B cell (primary cell): ENCODE data around the gene SUMO3. TPM values are rescaled to one million over a fixed set of nuclear protein-coding genes. Genes with fewer than 3 reads are reported as not detected.

Experiments used
- ATAC-seq: fragments of 200-7000 bp; cut with Tn5 transposase; one replicate; pipeline ENCODE4 v1.10.0; 2021; ENCODE audit warnings: low read depth, mild to moderate bottlenecking, moderate number of reproducible peaks, moderate library complexity
- CTCF ChIA-PET: fragments of 350-600 bp; sonication (Branson Sonifier 250); formaldehyde crosslinking; loops from one replicate; lab custom pipeline; 2021; ENCODE audit warnings: antibody characterized with exemption, inconsistent platforms; lab: Charles Lee
- POLR2A ChIA-PET: fragments of 350-600 bp; sonication (Branson Sonifier 250); formaldehyde crosslinking; loops from one replicate; lab custom pipeline; 2021; ENCODE audit warnings: antibody characterized with exemption; lab: Charles Lee
- DNase-seq: peaks from one replicate; pipeline ENCODE4 v3.0.0; 2013
- H2AFZ ChIP-seq: 2 replicates; pipeline ENCODE4 v1.6.1; 2012; ENCODE audit warnings: mild to moderate bottlenecking, low read depth, low read length; ENCODE audit not compliant: insufficient read depth, poor library complexity, severe bottlenecking
- H3K27ac ChIP-seq, 2 donors: 1 replicate in 1 of 2; 2 replicates in 1 of 2; pipeline ENCODE4 v1.5.1; 2012 to 2013; ENCODE audit warnings: low read length in 2 of 2, mild to moderate bottlenecking in 2 of 2, moderate library complexity in 1 of 2
- H3K27me3 ChIP-seq, 4 experiments: fragments of 200-600 bp in 1 of 4; sonication (generic) in 1 of 4; replicated peaks in 1 of 4; 1 replicate in 2 of 4; 2 replicates in 2 of 4; pipeline versions ENCODE4 v1.6.1 to v1.7.0; 2013 to 2016; ENCODE audit warnings: low read length in 3 of 4, mild to moderate bottlenecking in 2 of 4, mixed read lengths in 1 of 4, moderate library complexity in 1 of 4; ENCODE audit not compliant: insufficient read depth in 4 of 4, control insufficient read depth in 3 of 4; ENCODE audit errors: control extremely low read depth in 1 of 4
- H3K36me3 ChIP-seq, 2 experiments: replicated peaks in 1 of 2; 1 replicate in 1 of 2; 2 replicates in 1 of 2; pipeline versions ENCODE4 v1.6.1 to v1.7.1; 2013; ENCODE audit warnings: low read length in 1 of 2; ENCODE audit not compliant: insufficient read depth in 2 of 2, control insufficient read depth in 1 of 2; ENCODE audit errors: control extremely low read depth in 1 of 2, extremely low read depth in 1 of 2
- H3K4me1 ChIP-seq, 2 donors: fragments of 200-600 bp in 1 of 2; sonication (generic) in 1 of 2; 1 replicate in 1 of 2; 2 replicates in 1 of 2; pipeline versions ENCODE4 v1.5.1 to v1.6.1; 2013 to 2017; ENCODE audit warnings: low read length in 2 of 2; ENCODE audit not compliant: control insufficient read depth in 2 of 2, insufficient read depth in 2 of 2
- H3K4me2 ChIP-seq: replicated peaks from 2 replicates; pipeline ENCODE3; 2012; ENCODE audit warnings: mild to moderate bottlenecking, low read depth, low read length; ENCODE audit not compliant: poor library complexity, severe bottlenecking
- H3K4me3 ChIP-seq, 5 experiments: fragments of 200-600 bp in 1 of 5; sonication (generic) in 1 of 5; 1 replicate in 3 of 5; 2 replicates in 2 of 5; pipeline versions ENCODE4 v1.5.1 to v1.7.0; 2011 to 2016; ENCODE audit warnings: low read length in 4 of 5, mild to moderate bottlenecking in 4 of 5, low read depth in 2 of 5, control low read depth in 1 of 5, moderate library complexity in 1 of 5; ENCODE audit not compliant: insufficient read depth in 1 of 5; ENCODE audit errors: control extremely low read depth in 1 of 5, extremely low read depth in 1 of 5
- H3K79me2 ChIP-seq: fragments of 200-600 bp; sonication (generic); one replicate; pipeline ENCODE4 v1.6.0; 2016; ENCODE audit warnings: low read length; ENCODE audit not compliant: control insufficient read depth, insufficient read depth
- H3K9ac ChIP-seq: fragments of 200-600 bp; sonication (generic); 2 replicates; pipeline ENCODE4 v1.6.1; 2017; ENCODE audit warnings: mild to moderate bottlenecking, low read length, moderate library complexity
- H3K9me3 ChIP-seq, 3 donors: one replicate each; pipeline versions ENCODE4 v1.6.1 to v1.7.1; 2013; ENCODE audit warnings: low read length in 2 of 3; ENCODE audit not compliant: control insufficient read depth in 2 of 3, insufficient read depth in 1 of 3; ENCODE audit errors: control extremely low read depth in 1 of 3
- H4K20me1 ChIP-seq: 2 replicates; pipeline ENCODE4 v1.6.0; 2012; ENCODE audit warnings: mild to moderate bottlenecking, low read length; ENCODE audit not compliant: insufficient read depth, control insufficient read depth, poor library complexity, severe bottlenecking
- H3K27ac Mint-ChIP-seq: one replicate; pipeline ENCODE4 v1.8.0; 2021; ENCODE audit warnings: mixed read lengths
- H3K27me3 Mint-ChIP-seq: one replicate; pipeline ENCODE4 v1.8.0; 2021; ENCODE audit warnings: mixed read lengths
- H3K4me1 Mint-ChIP-seq: one replicate; pipeline ENCODE4 v1.8.0; 2021; ENCODE audit warnings: mixed read lengths
- H3K4me3 Mint-ChIP-seq: one replicate; pipeline ENCODE4 v1.8.0; 2021; ENCODE audit warnings: mixed read lengths
- H3K9me3 Mint-ChIP-seq: one replicate; pipeline ENCODE4 v1.8.0; 2022; ENCODE audit warnings: mixed read lengths; ENCODE audit not compliant: insufficient read depth
- EZH2 ChIP-seq: IDR thresholded peaks from 2 replicates; pipeline ENCODE4 v1.6.1; 2012; ENCODE audit warnings: borderline replicate concordance, low read depth, mild to moderate bottlenecking, moderate library complexity, low read length; ENCODE audit not compliant: insufficient read depth, poor library complexity, severe bottlenecking
- WGBS: methylation state at CpG from one replicate; pipeline ENCODE4 v1.1.5; 2013; ENCODE audit warnings: missing lambda C conversion rate; ENCODE audit not compliant: insufficient coverage; 5-methylcytosine and 5-hydroxymethylcytosine counted together
- intact Hi-C: fragments of 100-400 bp; cut with micrococcal nuclease; formaldehyde crosslinking; loops from one replicate; pipeline ENCODE4 v1.10.0; 2022
- polyA plus RNA-seq: library from polyadenylated mRNA; depleted of rRNA; stranded (reverse); fragments of >200 nt; gene quantifications from 2 replicates; pipeline ENCODE4 v1.2.3, GENCODE V29; 2012
- total RNA-seq, 2 donors: library from RNA; stranded (reverse); fragments of 120-200 nt in 1 of 2; gene quantifications; 1 replicate in 1 of 2; 2 replicates in 1 of 2; pipeline versions ENCODE4 v1.2.3 to v1.2.4, GENCODE V29; 2013 to 2022
- TF ChIP-seq, protein P1 (sequence below): fragments of 200-600 bp; IDR thresholded peaks from one replicate; pipeline ENCODE4 v1.8.0; 2022; ENCODE audit warnings: antibody characterized with exemption, mild to moderate bottlenecking

The SUMO3 gene
- total and polyA plus RNA-seq, 2 donors (not counting 1 experiment from before 2014, with no cell fraction given), result 37.6 to 44.8 TPM

DNA sequence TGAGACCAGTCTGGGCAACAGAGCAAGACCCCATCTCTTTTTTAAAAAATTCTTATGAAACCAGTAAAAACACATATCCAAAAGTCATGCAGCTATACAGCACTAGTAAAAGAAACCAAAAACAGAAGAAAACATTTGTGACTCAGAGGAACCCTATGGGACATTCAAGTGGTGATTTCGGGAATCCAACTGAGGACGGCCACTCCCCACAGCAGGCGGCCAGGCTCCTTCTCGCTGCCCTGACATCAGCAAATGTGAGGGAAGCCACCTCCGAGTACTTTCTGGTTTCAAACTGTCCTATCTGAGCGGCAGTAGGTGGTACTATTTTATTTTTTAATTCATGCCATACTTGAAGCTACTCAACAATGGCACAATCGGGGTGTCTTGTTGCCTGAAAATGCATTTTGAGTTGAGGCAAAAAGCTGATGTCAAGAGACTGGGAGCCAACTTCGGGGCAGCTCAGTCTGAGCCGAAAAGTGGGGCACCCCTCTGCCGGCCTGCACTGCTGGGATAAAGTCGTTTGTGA, 3.3 kb downstream of the SUMO3 start:
- ATAC-seq (no peak), DNase-seq (no peak)
- POLR2A ChIA-PET, result no interaction called here
- no peak overlapping the region for H3K4me3 ChIP-seq
- 92% methylated on average over 6 of the region's 11 CpGs for WGBS
- H3K36me3 ChIP-seq, result peaks cover 0 to 12% of the 10 kb centered on the region in 2 experiments
- peaks cover 70% of the 10 kb centered on the region for H4K20me1 ChIP-seq
- no peak overlapping the region for H3K27ac ChIP-seq
- no peak overlapping the region for H3K4me2 ChIP-seq
- CTCF ChIA-PET, result interaction anchor here (1.1 to 1.3 kb wide), 2 partner anchors 10 to 59 kb away, joined by 3 to 4 read pairs; no protein-coding TSS in a partner anchor
- peaks cover 0 to 3% (median 0%) of the 10 kb centered on the region in 3 donors for H3K9me3 ChIP-seq
- H3K4me1 ChIP-seq, result peaks cover 5 to 16% of the 10 kb centered on the region in 2 donors
- no peak overlapping the region for H3K9ac ChIP-seq
- Mint-ChIP-seq H3K27me3 (no peaks in the 10 kb centered on the region), H3K27ac (peak overlapping the region; percentile 32), H3K9me3 (no peaks in the 10 kb centered on the region), H3K4me3 (no peak overlapping the region), H3K4me1 (peaks cover 12% of the 10 kb centered on the region)
- TF ChIP-seq EZH2, result no peak
- TF ChIP-seq, protein P1, sequence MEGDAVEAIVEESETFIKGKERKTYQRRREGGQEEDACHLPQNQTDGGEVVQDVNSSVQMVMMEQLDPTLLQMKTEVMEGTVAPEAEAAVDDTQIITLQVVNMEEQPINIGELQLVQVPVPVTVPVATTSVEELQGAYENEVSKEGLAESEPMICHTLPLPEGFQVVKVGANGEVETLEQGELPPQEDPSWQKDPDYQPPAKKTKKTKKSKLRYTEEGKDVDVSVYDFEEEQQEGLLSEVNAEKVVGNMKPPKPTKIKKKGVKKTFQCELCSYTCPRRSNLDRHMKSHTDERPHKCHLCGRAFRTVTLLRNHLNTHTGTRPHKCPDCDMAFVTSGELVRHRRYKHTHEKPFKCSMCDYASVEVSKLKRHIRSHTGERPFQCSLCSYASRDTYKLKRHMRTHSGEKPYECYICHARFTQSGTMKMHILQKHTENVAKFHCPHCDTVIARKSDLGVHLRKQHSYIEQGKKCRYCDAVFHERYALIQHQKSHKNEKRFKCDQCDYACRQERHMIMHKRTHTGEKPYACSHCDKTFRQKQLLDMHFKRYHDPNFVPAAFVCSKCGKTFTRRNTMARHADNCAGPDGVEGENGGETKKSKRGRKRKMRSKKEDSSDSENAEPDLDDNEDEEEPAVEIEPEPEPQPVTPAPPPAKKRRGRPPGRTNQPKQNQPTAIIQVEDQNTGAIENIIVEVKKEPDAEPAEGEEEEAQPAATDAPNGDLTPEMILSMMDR, result no peak
- no peaks in the 10 kb centered on the region for H3K27me3 ChIP-seq
- intact Hi-C loops, result loop anchor here (5.0 to 10.0 kb wide), 3 partner anchors 118 to 1840 kb away; partner anchors contain the start of genes ADARB1 and PKNOX1
- no peak overlapping the region for H2AFZ ChIP-seq
- peaks cover 58% of the 10 kb centered on the region for H3K79me2 ChIP-seq

DNA sequence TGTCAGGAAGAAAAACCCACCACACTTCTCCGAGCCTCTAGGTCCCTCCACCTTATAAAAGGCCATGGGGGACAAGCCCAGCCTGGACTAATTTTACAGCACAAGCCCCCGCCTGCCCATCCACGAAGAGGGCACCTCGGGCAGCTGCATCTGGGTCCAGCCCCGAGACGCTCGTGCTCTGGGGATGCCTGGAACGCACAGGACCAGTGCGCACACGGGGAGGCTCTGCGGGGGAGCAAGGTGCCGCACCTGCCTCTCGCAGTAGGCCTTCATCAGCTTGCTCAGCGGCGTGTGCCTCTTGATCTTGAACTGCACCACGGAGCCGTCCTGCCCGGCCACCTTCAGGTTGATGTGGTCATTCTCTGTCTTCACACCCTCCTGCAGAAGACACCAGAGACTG, 4.1 kb downstream of the SUMO3 start:
- no peak overlapping the region for H3K4me3 Mint-ChIP-seq
- Histone ChIP-seq H3K4me3 (no peak overlapping the region), H3K36me3 (peaks cover 0 to 15% of the 10 kb centered on the region in 2 experiments), H3K27ac (no peak overlapping the region), H3K79me2 (peaks cover 61% of the 10 kb centered on the region), H3K9me3 (peaks cover 0 to under 1% (median 0%) of the 10 kb centered on the region in 3 donors), H3K4me1 (peaks cover 5 to 12% of the 10 kb centered on the region in 2 donors), H4K20me1 (peaks cover 70% of the 10 kb centered on the region), H3K27me3 (no peaks in the 10 kb centered on the region), H3K9ac (no peak overlapping the region), H3K4me2 (no peak overlapping the region), H2AFZ (no peak overlapping the region)
- CTCF ChIA-PET, result no interaction called here
- DNase-seq (no peak), ATAC-seq (no peak)
- no peaks in the 10 kb centered on the region for H3K27me3 Mint-ChIP-seq
- intact Hi-C loops, result loop anchor here (10.0 kb wide), 2 partner anchors 261 to 1839 kb away; partner anchors contain the start of genes ADARB1 and PKNOX1
- no peak for TF ChIP-seq EZH2
- TF ChIP-seq, protein P1, result no peak
- H3K27ac Mint-ChIP-seq, result no peak overlapping the region
- WGBS, result 84% methylated on average over 18 of the region's 18 CpGs
- H3K4me1 Mint-ChIP-seq, result peaks cover 12% of the 10 kb centered on the region
- POLR2A ChIA-PET, result no interaction called here
- H3K9me3 Mint-ChIP-seq, result no peaks in the 10 kb centered on the region
